Retinal pigment epithelial cell (primary cell): ENCODE results near the gene PLK3.
A peak's percentile ranks its signal among the peaks of the same experiment; 100 is the strongest.
"Not testable (repeated sequence)": the region's sequence is repeated elsewhere in the genome, so short reads cannot be mapped to it uniquely, and the experiment has no call there.

Experiments used
- DNase-seq: peaks from one replicate; pipeline ENCODE4 v3.0.0-alpha.2; 2010; ENCODE audit warnings: low read depth
- H3K4me3 ChIP-seq: 2 replicates; pipeline ENCODE4 v1.5.1; 2011; ENCODE audit warnings: mild to moderate bottlenecking, low read length, control low read depth, moderate library complexity
- TF ChIP-seq, protein P1 (sequence below): conservative IDR thresholded peaks from 2 replicates; pipeline ENCODE4 v1.5.1; 2011; ENCODE audit warnings: low read depth, low read length, control low read depth, inconsistent platforms

The PLK3 gene

DNA sequence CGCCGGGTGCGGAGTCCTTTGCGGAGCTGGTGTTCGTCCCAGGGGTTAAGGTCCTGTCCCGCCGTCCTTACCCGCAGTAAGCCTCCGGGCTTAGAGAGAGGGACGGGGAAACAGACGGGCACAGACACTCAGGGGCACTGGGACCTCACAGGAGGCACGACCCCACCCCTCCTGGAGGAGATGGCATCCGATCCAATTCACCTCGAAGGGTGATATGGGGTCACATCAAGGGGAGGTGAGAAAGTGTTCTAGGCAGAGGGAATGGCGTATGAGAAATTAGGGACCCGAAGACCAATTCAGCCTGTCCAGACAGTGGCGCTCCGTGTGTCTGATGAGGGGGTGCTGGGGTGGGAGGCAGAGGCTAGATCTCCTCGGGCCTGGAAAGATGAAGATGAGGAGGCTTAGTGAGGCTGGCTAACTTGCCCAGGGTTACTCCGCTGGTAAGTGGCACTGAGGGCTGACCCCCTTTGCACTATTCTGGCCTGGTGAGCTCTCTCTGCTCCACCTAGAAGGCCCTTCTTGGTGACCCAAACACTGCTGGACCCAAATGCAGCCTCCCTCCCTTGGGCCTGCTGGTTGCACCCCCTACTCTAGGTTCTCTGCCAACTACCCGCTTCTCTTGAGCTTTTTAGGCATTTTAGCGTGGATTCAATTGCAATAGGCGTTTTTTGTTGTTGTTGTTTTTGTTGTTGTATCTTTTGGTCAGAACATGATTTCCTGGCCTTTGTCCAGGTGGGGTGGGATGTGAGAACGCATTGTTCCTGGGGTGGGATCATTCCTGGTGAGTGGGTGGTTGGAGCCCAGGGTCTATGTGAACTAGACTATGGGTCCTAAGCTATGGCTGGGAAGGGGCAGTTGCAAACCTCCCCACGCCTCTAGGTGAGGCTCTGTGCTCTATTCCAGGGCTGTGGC is 20.4 kb downstream of the PLK3 start:
- H3K4me3 ChIP-seq, result peak overlapping the region; percentile 63
- DNase-seq, result no peak
- TF ChIP-seq, protein P1, sequence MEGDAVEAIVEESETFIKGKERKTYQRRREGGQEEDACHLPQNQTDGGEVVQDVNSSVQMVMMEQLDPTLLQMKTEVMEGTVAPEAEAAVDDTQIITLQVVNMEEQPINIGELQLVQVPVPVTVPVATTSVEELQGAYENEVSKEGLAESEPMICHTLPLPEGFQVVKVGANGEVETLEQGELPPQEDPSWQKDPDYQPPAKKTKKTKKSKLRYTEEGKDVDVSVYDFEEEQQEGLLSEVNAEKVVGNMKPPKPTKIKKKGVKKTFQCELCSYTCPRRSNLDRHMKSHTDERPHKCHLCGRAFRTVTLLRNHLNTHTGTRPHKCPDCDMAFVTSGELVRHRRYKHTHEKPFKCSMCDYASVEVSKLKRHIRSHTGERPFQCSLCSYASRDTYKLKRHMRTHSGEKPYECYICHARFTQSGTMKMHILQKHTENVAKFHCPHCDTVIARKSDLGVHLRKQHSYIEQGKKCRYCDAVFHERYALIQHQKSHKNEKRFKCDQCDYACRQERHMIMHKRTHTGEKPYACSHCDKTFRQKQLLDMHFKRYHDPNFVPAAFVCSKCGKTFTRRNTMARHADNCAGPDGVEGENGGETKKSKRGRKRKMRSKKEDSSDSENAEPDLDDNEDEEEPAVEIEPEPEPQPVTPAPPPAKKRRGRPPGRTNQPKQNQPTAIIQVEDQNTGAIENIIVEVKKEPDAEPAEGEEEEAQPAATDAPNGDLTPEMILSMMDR, result no peak

GRCh38 chr1:44821240-44821715 is 21.1 kb downstream of the PLK3 start:
- TF ChIP-seq, protein P1, result no peak
- no peak overlapping the region for H3K4me3 ChIP-seq
- no peak for DNase-seq

DNA sequence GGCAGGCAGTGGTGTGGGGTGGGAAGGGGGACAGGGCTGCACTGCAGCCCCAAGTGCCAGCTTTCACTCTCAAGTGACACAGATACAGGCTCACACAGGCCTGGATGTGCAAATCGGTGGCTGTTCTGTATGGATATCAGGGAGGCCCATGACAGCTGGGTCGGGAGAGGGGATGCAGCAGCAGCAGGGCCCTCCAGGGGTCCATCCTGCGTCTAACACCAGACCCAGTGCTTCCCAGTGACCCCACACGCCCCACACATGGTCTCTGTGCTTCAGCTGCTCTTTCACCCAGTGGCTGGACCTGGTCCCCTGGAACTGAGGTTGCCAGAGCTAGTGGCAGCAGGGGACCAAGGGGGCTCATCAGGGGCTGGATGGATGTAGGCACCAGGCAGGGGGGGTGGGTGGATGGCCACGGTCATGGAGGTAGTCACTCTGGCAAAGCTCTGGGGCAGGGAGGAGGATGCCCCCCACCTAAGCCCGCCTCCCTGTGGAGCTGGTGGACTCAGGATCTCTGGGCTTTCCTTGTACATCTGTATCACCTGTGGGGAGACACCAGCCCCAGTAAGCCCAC is 22.0 kb downstream of the PLK3 start:
- H3K4me3 ChIP-seq, result no peak overlapping the region
- DNase-seq, result no peak
- TF ChIP-seq, protein P1, result no peak

GRCh38 chr1:44822981-44823451 is 22.8 kb downstream of the PLK3 start:
- TF ChIP-seq, protein P1, result no peak
- DNase-seq, result no peak
- H3K4me3 ChIP-seq, result no peak overlapping the region

- DNase-seq, result not testable (repeated sequence)
Observed at GRCh38 chr1:44824392-44824791, 24.2 kb downstream of the PLK3 start.

GRCh38 chr1:44826375-44827196 is 26.4 kb downstream of the PLK3 start:
- no peak overlapping the region for H3K4me3 ChIP-seq
- TF ChIP-seq, protein P1, result no peak

More at GRCh38 chr1:44824392-44824791, 24.2 kb downstream of the PLK3 start:
- not testable (repeated sequence) for H3K4me3 ChIP-seq

DNA sequence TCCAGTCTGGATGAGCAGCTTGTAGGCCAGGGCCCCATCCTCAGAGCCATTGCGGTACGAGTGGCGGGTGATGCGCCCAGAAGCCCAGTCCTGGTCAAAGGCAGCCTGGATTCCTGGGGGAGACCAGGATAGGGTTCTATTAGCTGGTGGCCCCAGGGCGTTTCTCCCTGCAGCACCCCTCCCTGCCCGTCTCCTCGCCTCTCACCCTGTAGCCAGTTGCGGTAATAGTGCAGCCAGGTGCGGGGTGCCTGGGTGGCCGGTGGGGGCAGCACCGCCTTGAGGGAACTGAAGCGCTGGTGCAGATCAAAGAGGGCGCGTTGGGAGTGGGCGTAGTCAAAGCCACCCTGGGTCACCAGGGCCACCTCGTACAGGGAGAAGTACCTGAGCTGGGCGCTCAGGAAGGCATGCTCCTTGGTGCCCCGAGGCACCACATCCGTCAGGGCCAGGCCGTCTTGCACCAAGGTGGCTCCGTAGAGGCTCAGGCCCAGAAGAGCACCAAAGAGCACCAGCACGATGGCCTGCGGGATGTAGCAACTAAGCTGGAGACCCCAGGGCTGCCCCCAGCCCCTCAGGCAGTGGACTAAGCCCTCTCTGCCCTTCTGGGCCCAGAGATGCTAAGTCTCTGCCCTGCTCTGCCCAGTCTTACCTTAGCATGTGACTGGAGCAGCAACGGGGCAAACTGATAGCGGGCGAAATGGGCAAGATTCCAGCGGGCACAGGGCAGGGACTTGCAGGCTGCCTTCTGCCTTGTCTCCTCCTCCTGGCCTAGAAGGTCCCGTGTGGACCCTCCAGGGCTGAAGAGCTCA is 27.2 kb downstream of the PLK3 start:
- DNase-seq, result no peak
- no peak overlapping the region for H3K4me3 ChIP-seq
- TF ChIP-seq, protein P1, result no peak

More at GRCh38 chr1:44826375-44827196, 26.4 kb downstream of the PLK3 start:
- DNase-seq, result no peak
